CD4-positive, alpha-beta T cell treated with Interleukin-15 for 4 hours (primary cell): ENCODE measurements around the gene MCM3AP.

Experiments used
- DNase-seq: peaks from one replicate; pipeline ENCODE4 v3.0.0-alpha.2; 2020; ENCODE audit warnings: low spot score

MCM3AP gene

GRCh38 chr21:46285206-46285661, at the start of gene MCM3AP:
Gene MCM3AP, minus strand, starts transcription at chr21:46285611. Its CDS starts 325 bp downstream, at chr21:46285286.
- DNase-seq: no peak

- DNase-seq: no peak
Measured at GRCh38 chr21:46334351-46335140, 49.1 kb upstream of the MCM3AP start.

GRCh38 chr21:46329796-46330195, 44.4 kb upstream of the MCM3AP start:
- no peak for DNase-seq

- no peak for DNase-seq
Measured at GRCh38 chr21:46328151-46328550, 42.7 kb upstream of the MCM3AP start.

GRCh38 chr21:46327711-46328110, 42.3 kb upstream of the MCM3AP start:
- no peak for DNase-seq

GRCh38 chr21:46326110-46326703, 40.8 kb upstream of the MCM3AP start:
- no peak for DNase-seq

- DNase-seq: peak; percentile 20
Measured at GRCh38 chr21:46325073-46325912, 39.9 kb upstream of the MCM3AP start.

- DNase-seq: peak; percentile 85
Measured at GRCh38 chr21:46324390-46325072, 39.1 kb upstream of the MCM3AP start.

- DNase-seq: peak; percentile 98
Measured at GRCh38 chr21:46323710-46324389, 38.4 kb upstream of the MCM3AP start, which contains the start of the genes C21orf58 and PCNT. Gene C21orf58, minus strand, starts transcription at chr21:46323870. Its CDS starts 1,132 bp downstream, at chr21:46322738. Gene PCNT, plus strand, starts transcription at chr21:46324156. Its CDS starts 73 bp downstream, at chr21:46324229.

- DNase-seq: no peak
Measured at GRCh38 chr21:46323227-46323709, 37.9 kb upstream of the MCM3AP start.

GRCh38 chr21:46322351-46323226, 37.2 kb upstream of the MCM3AP start:
- no peak for DNase-seq

- no peak for DNase-seq
Measured at GRCh38 chr21:46320331-46320801, 35.0 kb upstream of the MCM3AP start.

- DNase-seq: no peak
Measured at GRCh38 chr21:46319186-46319585, 33.8 kb upstream of the MCM3AP start.

GRCh38 chr21:46318464-46318845, 33.0 kb upstream of the MCM3AP start:
- DNase-seq: no peak

- no peak for DNase-seq
Measured at GRCh38 chr21:46317710-46318463, 32.5 kb upstream of the MCM3AP start.

- DNase-seq: no peak
Measured at GRCh38 chr21:46316708-46317324, 31.4 kb upstream of the MCM3AP start.

- no peak for DNase-seq
Measured at GRCh38 chr21:46314441-46315020, 29.1 kb upstream of the MCM3AP start.

- no peak for DNase-seq
Measured at GRCh38 chr21:46312949-46313348, 27.5 kb upstream of the MCM3AP start.
